ENCODE data around the gene GPLD1. TPM values are rescaled to one million over a fixed set of nuclear protein-coding genes. Genes with fewer than 3 reads are reported as not detected.

The GPLD1 gene
- total RNA-seq, 4 donors from 2014 or later = 5.9 to 18.1 (median 13.0) TPM

- no peak for TF ChIP-seq CTCF (IDR thresholded peaks at IDR 0.05; ENCODE audit: low read depth)
Observed at GRCh38 chr6:24441599-24441904, 47.8 kb downstream of the GPLD1 start.

GRCh38 chr6:24440897-24441598, 48.3 kb downstream of the GPLD1 start:
- TF ChIP-seq CTCF (IDR thresholded peaks at IDR 0.05; ENCODE audit: low read depth) = no peak

- TF ChIP-seq CTCF (IDR thresholded peaks at IDR 0.05; ENCODE audit: low read depth) = no peak
Observed at GRCh38 chr6:24439858-24440539, 49.4 kb downstream of the GPLD1 start.

GRCh38 chr6:24436979-24437378, 52.4 kb downstream of the GPLD1 start:
- TF ChIP-seq CTCF (IDR thresholded peaks at IDR 0.05; ENCODE audit: low read depth) = no peak

GRCh38 chr6:24432611-24433010, 56.8 kb downstream of the GPLD1 start:
- no peak for TF ChIP-seq CTCF (IDR thresholded peaks at IDR 0.05; ENCODE audit: low read depth)

- no peak for TF ChIP-seq CTCF (IDR thresholded peaks at IDR 0.05; ENCODE audit: low read depth)
Observed at GRCh38 chr6:24431045-24431451, 58.3 kb downstream of the GPLD1 start.

GRCh38 chr6:24430086-24430485, 59.3 kb downstream of the GPLD1 start:
- TF ChIP-seq CTCF (IDR thresholded peaks at IDR 0.05; ENCODE audit: low read depth) = no peak
